MM.1S (cell line): Measurements from ENCODE around the gene FGF14.

Source experiments
- CTCF ChIP-seq: fragments of 300-600 bp; sonication (generic); IDR thresholded peaks from 2 replicates; pipeline ENCODE4 v1.5.1; 2016; ENCODE audit warnings: antibody characterized with exemption, low read length, mixed read lengths
- EZH2phosphoT487 ChIP-seq: fragments of 300-600 bp; sonication (generic); IDR thresholded peaks from 2 replicates; pipeline ENCODE4 v1.6.1; 2018; ENCODE audit warnings: antibody characterized with exemption, low read length

GRCh38 chr13:102182170-102182569, 219.7 kb downstream of the FGF14 start:
- TF ChIP-seq EZH2phosphoT487 (no peak), CTCF (no peak)
